HG02759 (cell line): ENCODE results near the gene ADAMTSL2.

Experiments
- ATAC-seq: cut with Tn5 transposase; IDR thresholded peaks from one replicate; pipeline ENCODE4 v1.9.1; 2021; ENCODE audit warnings: mild to moderate bottlenecking, moderate library complexity; ENCODE audit not compliant: unreplicated experiment

The ADAMTSL2 gene

DNA sequence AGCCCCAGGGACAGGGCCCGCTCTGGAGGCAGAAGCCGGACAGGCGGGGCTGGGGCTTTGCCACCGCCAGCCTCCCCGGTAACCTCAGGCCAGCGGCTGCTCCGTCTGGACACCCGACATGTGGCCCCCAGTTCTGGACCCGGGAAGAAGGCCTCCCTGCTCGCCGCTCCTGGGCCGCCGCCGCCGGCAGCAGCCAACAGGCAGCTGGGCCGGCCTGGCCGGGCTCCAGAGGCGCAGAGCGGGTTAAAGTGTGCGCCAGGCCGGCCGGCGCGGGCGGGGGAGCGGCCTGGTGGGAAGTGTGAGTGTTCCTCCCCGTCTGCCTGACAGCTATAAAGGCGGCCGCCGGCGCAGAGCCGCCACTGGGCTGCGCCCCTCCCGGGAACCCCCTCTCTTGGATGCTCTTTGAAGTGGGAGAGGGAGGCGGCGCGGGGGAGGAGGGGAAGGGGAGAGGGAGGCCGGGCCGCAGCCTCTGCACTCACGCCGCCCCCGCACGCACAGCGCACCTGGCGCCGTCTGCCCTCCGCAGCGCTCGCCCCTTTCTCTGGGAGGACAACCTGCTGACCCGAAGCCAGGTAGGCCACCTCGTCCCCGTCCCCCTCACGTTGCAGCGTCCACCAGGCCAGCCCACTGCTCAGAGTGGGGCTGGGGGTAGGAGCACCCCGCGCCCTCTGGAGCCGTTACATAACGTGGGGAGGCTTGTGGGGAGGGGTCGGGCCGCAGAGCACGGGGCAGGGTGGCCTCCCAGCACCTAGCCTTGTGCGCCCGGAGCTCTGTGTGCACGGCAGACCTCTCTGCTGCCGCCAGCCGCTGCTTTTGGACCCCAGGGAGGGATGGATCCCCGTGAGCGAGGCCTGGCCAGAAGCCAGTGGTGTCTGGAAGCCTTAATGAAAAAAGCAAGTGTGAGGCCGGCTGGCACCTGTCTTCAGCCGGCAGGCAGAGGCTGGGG is at the start of gene ADAMTSL2:
Gene ADAMTSL2 (plus strand): TSS at position 359 of the 946 bp plus-strand sequence. CDS start 2,009 bp downstream, outside the sequence.
- ATAC-seq = no peak

- peak; percentile 9 for ATAC-seq
Measured at GRCh38 chr9:133485531-133486260, 48.8 kb upstream of the ADAMTSL2 start.

- no peak for ATAC-seq
Measured at GRCh38 chr9:133487331-133487725, 47.2 kb upstream of the ADAMTSL2 start.

DNA sequence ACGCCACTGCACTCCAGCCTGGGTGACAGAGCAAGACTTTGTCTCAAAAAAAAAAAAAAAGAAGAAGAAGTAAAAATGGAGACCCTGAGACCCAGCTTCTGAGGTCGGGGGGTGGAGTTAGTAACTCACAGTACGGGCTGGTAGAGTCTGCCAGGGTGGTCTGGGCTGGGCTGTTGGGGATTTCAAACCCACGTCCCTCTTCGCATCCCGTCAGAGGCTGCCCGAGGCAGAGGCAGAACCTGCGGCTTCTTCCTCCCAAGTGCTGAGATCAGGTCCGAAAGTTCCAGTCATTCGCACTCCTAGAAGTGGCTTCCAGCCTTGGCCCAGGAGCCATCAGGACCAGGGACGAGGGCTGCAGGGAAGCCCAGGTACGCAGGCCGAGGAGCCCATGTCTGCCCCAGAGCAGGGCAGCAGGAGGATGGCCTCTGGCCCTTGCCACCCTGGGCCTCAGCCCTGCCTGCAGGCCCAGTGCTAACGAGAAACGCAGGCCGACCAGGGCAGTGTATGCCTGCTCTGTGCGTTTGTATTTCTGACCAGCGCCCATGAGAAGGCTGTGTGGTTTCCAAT is 45.7 kb upstream of the ADAMTSL2 start:
- no peak for ATAC-seq

DNA sequence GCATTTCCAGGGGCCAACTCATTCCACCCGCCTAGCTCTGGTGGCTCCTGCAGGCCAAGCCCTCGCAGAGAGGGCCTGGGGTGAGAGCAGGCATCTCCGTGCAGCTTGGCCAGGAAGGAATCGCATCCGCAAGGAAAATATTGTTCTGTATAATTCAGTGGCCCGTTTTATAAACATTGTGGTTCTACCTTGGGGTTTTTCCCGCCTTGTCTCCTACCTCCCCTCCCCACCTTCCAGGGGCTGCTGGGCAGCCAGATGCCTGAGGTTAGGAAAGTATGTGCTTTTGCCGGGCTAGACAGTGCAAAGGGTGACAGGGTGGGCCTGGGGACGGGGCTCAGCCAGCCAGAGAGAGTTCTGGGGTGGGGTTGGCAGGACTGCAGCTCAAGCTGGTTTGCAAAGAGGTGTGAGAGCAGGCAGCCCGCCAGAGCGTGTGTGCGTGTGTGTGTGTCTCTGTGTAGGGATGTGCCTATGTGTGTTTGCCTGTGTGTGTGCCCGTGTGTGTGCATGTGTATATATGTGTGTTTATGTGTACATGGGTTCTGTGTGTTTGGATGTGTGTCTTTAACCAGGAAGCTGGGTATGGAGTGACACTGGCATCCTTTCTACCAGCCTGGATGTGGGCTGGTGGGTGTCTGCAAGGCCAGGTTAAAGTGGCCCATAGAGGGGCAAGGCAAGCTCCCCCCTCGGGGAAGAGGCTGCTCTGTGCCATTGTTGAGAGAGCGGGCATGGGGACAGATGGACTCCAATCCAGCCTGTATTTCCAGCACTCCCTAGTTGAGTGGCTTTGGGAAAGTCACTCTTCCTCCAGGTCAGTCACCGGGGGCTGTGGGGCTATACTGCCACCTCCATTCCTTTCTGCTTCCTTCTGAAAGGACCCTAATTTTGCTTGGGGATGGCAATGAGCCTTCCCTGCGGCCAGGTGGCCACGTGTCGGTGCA is 45.0 kb upstream of the ADAMTSL2 start:
- ATAC-seq = no peak

DNA sequence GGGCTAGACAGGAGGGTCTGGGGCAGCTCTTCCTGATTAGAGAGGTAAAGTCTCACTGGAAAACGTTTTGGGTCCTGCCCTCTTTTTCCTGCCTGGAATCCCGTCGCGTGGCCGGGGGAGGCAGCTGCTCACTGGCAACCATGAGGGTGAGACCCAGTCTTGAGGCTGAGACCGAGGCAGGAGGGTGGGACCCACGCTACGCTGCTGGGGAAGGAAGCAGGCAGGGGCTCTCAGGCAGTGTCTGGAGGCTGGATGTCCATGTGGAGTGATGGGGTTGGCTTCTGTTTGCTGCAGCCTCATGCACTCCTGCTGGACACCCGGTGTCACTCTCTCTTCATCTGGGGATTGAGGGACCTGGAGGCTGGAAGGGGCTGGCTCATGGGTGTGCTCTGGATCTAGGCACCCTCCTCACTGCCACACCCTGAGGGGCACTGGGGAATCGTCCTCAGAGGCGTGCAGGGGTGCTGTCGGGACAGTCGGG is 44.3 kb upstream of the ADAMTSL2 start:
- ATAC-seq = no peak

- ATAC-seq = no peak
Measured at GRCh38 chr9:133490865-133491655, 43.4 kb upstream of the ADAMTSL2 start.

GRCh38 chr9:133491656-133491925 is 42.9 kb upstream of the ADAMTSL2 start:
- ATAC-seq = no peak

- ATAC-seq = no peak
Measured at GRCh38 chr9:133492061-133493021, 42.2 kb upstream of the ADAMTSL2 start.

- no peak for ATAC-seq
Measured at GRCh38 chr9:133493428-133493827, 41.1 kb upstream of the ADAMTSL2 start.

DNA sequence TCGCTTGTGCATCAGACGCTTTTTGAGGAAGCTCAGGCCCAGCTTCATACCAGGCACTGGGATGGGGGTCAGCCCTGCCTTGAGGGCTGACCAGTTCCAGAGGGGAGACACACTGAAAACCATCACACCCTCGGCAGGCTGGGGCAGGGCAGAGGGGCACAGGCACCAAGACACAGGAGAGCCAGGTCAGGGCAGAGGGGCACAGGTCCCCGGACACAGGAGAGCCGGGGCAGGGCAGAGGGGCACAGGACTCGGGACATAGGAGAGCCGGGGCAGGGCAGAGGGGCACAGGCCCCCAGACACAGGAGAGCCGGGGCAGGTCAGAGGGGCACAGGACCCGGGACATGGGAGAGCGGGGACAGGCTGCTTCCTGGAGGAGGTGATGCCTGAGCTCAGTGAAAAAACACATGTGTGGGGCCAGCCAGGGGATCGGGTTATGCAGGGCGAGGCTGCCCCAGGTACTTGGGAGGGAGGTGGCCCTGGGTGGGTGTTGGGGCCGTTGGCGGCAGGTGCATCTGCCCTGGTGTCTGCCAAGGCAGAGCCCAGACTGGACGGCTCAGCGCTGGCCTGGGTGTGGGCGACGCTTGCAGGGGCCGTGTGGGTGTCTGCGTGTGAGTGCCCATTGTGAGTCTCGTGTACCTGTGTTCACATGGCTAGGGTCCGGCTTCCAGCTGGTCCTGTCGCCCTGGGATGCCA is 40.5 kb upstream of the ADAMTSL2 start:
- ATAC-seq = no peak

- ATAC-seq = no peak
Measured at GRCh38 chr9:133494636-133495326, 39.7 kb upstream of the ADAMTSL2 start.

- ATAC-seq = no peak
Measured at GRCh38 chr9:133495327-133496293, 38.9 kb upstream of the ADAMTSL2 start.

- ATAC-seq = no peak
Measured at GRCh38 chr9:133496861-133497842, 37.4 kb upstream of the ADAMTSL2 start.
